Fibroblast of the aortic adventitia (primary cell): ENCODE results near the gene EFNA4. TPM values are rescaled to one million over a fixed set of nuclear protein-coding genes. Genes with fewer than 3 reads are reported as not detected.
A peak's percentile ranks its signal among the peaks of the same experiment; 100 is the strongest.

ENCODE experiments used
- DNase-seq: peaks from one replicate; pipeline ENCODE4 v3.0.0-alpha.2; 2010; ENCODE audit warnings: low read depth
- H3K4me3 ChIP-seq: 2 replicates; pipeline ENCODE4 v1.5.1; 2011; ENCODE audit warnings: low read depth, mild to moderate bottlenecking, control low read depth, low read length, moderate library complexity
- CTCF ChIP-seq: IDR thresholded peaks from 2 replicates; pipeline ENCODE4 v1.5.1; 2011; ENCODE audit warnings: mild to moderate bottlenecking, low read length, control low read depth, inconsistent platforms; ENCODE audit not compliant: insufficient read depth
- total RNA-seq: library from RNA; depleted of rRNA; stranded (reverse); fragments of >200 nt; gene quantifications from 2 replicates; pipeline ENCODE4 v1.2.3, GENCODE V29; 2012; ENCODE audit warnings: low replicate concordance

Gene EFNA4
- total RNA-seq, 1 donor: 2.4 TPM

GRCh38 chr1:155048449-155049334, 14.8 kb upstream of the EFNA4 start:
- DNase-seq: no peak
- TF ChIP-seq CTCF: no peak
- H3K4me3 ChIP-seq: no peak overlapping the region

GRCh38 chr1:155049651-155050559, 13.6 kb upstream of the EFNA4 start:
- H3K4me3 ChIP-seq: peak overlapping the region; percentile 81
- peak; percentile 35 for DNase-seq
- no peak for TF ChIP-seq CTCF

- peak; percentile 69 for TF ChIP-seq CTCF
- DNase-seq: peak; percentile 56
- peak within 1 kb of the TSS; percentile 81 for H3K4me3 ChIP-seq
Observed at GRCh38 chr1:155050560-155051341, 12.8 kb upstream of the EFNA4 start, which contains the start of gene ADAM15. TSS of gene ADAM15 (plus strand) at chr1:155051316. CDS start at chr1:155051387, 71 bp downstream.

GRCh38 chr1:155051342-155051776, 12.2 kb upstream of the EFNA4 start:
- DNase-seq: no peak
- TF ChIP-seq CTCF: no peak
- peak overlapping the region; percentile 81 for H3K4me3 ChIP-seq

GRCh38 chr1:155051777-155052398, 11.7 kb upstream of the EFNA4 start:
- no peak for TF ChIP-seq CTCF
- peak; percentile 22 for DNase-seq
- peak overlapping the region; percentile 81 for H3K4me3 ChIP-seq
